PC-9 (cell line): Measurements from ENCODE around the gene MAPK8IP3. TPM values are rescaled to one million over a fixed set of nuclear protein-coding genes. Genes with fewer than 3 reads are reported as not detected.

Experiments used
- BruUV-seq: library from RNA; stranded (reverse); fragments of 400-500 nt; replicated peaks from 2 replicates; lab custom pipeline; 2021; lab: Mats Ljungman, UMichigan
- CTCF ChIA-PET: fragments of 300-600 bp; sonication (Branson Sonifier 250); formaldehyde crosslinking; loops from one replicate; lab custom pipeline; 2022; ENCODE audit warnings: antibody characterized with exemption; lab: Charles Lee
- POLR2A ChIA-PET: fragments of 300-600 bp; sonication (Branson Sonifier 250); formaldehyde crosslinking; loops from one replicate; lab custom pipeline; 2022; ENCODE audit warnings: antibody characterized with exemption; ENCODE audit not compliant: unreplicated experiment; lab: Charles Lee
- DNase-seq, 2 experiments: peaks; one replicate each; pipeline versions ENCODE4 v3.0.0 to v3.0.0-alpha.2; 2015 to 2022; ENCODE audit warnings: mixed read lengths in 1 of 2
- H2AFZ ChIP-seq: fragments of 200-600 bp; sonication (generic); 2 replicates; pipeline ENCODE4 v1.8.1; 2017; ENCODE audit warnings: antibody characterized with exemption
- H3F3A ChIP-seq: fragments of 200-600 bp; sonication (generic); 2 replicates; pipeline ENCODE4 v1.8.1; 2017; ENCODE audit warnings: antibody characterized with exemption, mild to moderate bottlenecking, low read depth; ENCODE audit not compliant: insufficient read depth
- H3K27ac ChIP-seq: fragments of 200-600 bp; sonication (generic); 2 replicates; pipeline ENCODE4 v1.6.1; 2016; ENCODE audit warnings: mixed run types
- H3K27me3 ChIP-seq: fragments of 200-600 bp; sonication (generic); 2 replicates; pipeline ENCODE4 v1.6.1; 2016; ENCODE audit warnings: low read depth, mixed run types; ENCODE audit not compliant: insufficient read depth
- H3K36me3 ChIP-seq: fragments of 200-600 bp; sonication (generic); 2 replicates; pipeline ENCODE4 v1.6.1; 2016; ENCODE audit warnings: low read depth, mixed run types
- H3K4me1 ChIP-seq: fragments of 200-600 bp; sonication (generic); replicated peaks from 2 replicates; pipeline ENCODE4 v1.6.1; 2016; ENCODE audit warnings: mixed run types; ENCODE audit not compliant: insufficient read depth
- H3K4me2 ChIP-seq: fragments of 200-600 bp; sonication (generic); 2 replicates; pipeline ENCODE4 v1.6.1; 2017; ENCODE audit warnings: mixed run types
- H3K4me3 ChIP-seq: fragments of 200-600 bp; sonication (generic); 2 replicates; pipeline ENCODE4 v1.6.1; 2016; ENCODE audit warnings: mixed run types
- H3K79me2 ChIP-seq: fragments of 200-600 bp; sonication (generic); 2 replicates; pipeline ENCODE4 v1.6.1; 2017; ENCODE audit warnings: low read depth, mixed run types
- H3K9me2 ChIP-seq: fragments of 200-600 bp; sonication (generic); 2 replicates; pipeline ENCODE4 v1.8.1; 2017; ENCODE audit warnings: mild to moderate bottlenecking; ENCODE audit not compliant: insufficient read depth
- H3K9me3 ChIP-seq: fragments of 200-600 bp; sonication (generic); 2 replicates; pipeline ENCODE4 v1.8.1; 2016; ENCODE audit warnings: low read depth; ENCODE audit not compliant: insufficient read depth
- H4K20me1 ChIP-seq: fragments of 200-600 bp; sonication (generic); 2 replicates; pipeline ENCODE4 v1.8.1; 2017; ENCODE audit not compliant: insufficient read depth
- CTCF ChIP-seq: fragments of 200-600 bp; sonication (generic); conservative IDR thresholded peaks from 2 replicates; pipeline ENCODE4 v1.6.1; 2017; ENCODE audit warnings: mixed run types, antibody characterized with exemption, mild to moderate bottlenecking, moderate library complexity
- EZH2 ChIP-seq: fragments of 200-600 bp; sonication (generic); IDR thresholded peaks from 2 replicates; pipeline ENCODE4 v1.8.0; 2017; ENCODE audit warnings: antibody characterized with exemption, low read depth
- intact Hi-C: fragments of 100-400 bp; cut with micrococcal nuclease; formaldehyde crosslinking; loops from one replicate; pipeline ENCODE4 v1.10.0; 2022; ENCODE audit not compliant: unreplicated experiment
- total RNA-seq: library from RNA; stranded (reverse); gene quantifications from 2 replicates; pipeline ENCODE4 v1.2.3, GENCODE V29; 2021

The MAPK8IP3 gene
- total RNA-seq, 1 experiment from 2014 or later, result 125 TPM

- intact Hi-C loops, result no loop called here
- no peaks in the 10 kb centered on the region for H4K20me1 ChIP-seq
- H3K9me3 ChIP-seq, result no peaks in the 10 kb centered on the region
- H3K36me3 ChIP-seq, result 0 out of 2 replicates have a peak, but pooled peaks cover 5% of the 10 kb centered on the region
- H3F3A ChIP-seq, result peaks cover 18% of the 10 kb centered on the region; the same call in 1 of the 2 replicates
- no peak overlapping the region for H3K4me3 ChIP-seq
- peaks cover 9% of the 10 kb centered on the region for H3K4me1 ChIP-seq
- BruUV-seq, result no TSS peak
- peaks cover 11% of the 10 kb centered on the region for H3K79me2 ChIP-seq
- CTCF ChIA-PET, result interaction anchor here (0.6 kb wide), 1 partner anchor 20 kb away, joined by 4 read pairs; no protein-coding TSS in a partner anchor
- POLR2A ChIA-PET, result no interaction called here
- H3K27me3 ChIP-seq, result no peaks in the 10 kb centered on the region
- no peak overlapping the region for H3K4me2 ChIP-seq
- no peaks in the 10 kb centered on the region for H3K9me2 ChIP-seq
- no peak overlapping the region for H2AFZ ChIP-seq
- no peak for TF ChIP-seq CTCF
- TF ChIP-seq EZH2, result no peak
- no peak overlapping the region for H3K27ac ChIP-seq
- no peak for DNase-seq
These were observed 61.4 kb downstream of the MAPK8IP3 start for GRCh38 chr16:1767116-1767994.

DNA sequence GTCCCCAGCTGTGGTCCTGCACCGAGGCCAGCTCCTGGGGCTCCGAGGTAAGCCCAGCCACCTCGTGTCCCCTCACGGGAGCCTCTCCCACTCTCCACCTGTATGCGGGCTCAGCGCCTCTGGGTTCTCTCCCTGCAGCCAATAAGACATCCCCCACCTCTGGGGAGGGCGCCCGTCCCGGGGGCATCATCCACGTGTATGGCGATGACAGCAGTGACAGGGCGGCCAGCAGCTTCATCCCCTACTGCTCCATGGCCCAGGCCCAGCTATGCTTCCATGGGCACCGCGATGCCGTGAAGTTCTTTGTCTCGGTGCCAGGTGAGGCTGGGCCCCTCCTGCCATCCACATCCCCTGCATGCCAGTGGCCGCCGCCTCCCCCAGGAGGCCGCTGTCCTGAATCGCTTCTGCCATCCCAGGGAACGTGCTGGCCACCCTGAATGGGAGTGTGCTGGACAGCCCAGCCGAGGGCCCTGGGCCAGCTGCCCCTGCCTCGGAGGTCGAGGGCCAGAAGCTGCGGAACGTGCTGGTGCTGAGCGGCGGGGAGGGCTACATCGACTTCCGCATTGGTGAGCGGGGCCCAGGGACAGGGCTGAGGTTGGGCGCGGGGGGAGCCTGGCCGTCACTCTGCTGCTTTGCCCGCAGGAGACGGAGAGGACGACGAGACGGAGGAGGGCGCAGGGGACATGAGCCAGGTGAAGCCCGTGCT is 62.2 kb downstream of the MAPK8IP3 start:
- no peaks in the 10 kb centered on the region for H3K9me2 ChIP-seq
- peaks cover 20% of the 10 kb centered on the region; the same call in 1 of the 2 replicates for H3F3A ChIP-seq
- peaks cover 16% of the 10 kb centered on the region for H3K79me2 ChIP-seq
- H3K9me3 ChIP-seq, result no peaks in the 10 kb centered on the region
- H3K4me3 ChIP-seq, result no peak overlapping the region
- H3K4me1 ChIP-seq, result peaks cover 9% of the 10 kb centered on the region
- no peak for DNase-seq
- no peak overlapping the region for H3K4me2 ChIP-seq
- 0 out of 2 replicates have a peak, but pooled peaks cover 5% of the 10 kb centered on the region for H3K36me3 ChIP-seq
- H3K27me3 ChIP-seq, result no peaks in the 10 kb centered on the region
- no TSS peak for BruUV-seq
- ChIA-PET POLR2A (no interaction called here), CTCF (no interaction called here)
- intact Hi-C loops, result no loop called here
- no peak overlapping the region for H3K27ac ChIP-seq
- TF ChIP-seq CTCF (no peak), EZH2 (no peak)
- H4K20me1 ChIP-seq, result no peaks in the 10 kb centered on the region
- H2AFZ ChIP-seq, result no peak overlapping the region

DNA sequence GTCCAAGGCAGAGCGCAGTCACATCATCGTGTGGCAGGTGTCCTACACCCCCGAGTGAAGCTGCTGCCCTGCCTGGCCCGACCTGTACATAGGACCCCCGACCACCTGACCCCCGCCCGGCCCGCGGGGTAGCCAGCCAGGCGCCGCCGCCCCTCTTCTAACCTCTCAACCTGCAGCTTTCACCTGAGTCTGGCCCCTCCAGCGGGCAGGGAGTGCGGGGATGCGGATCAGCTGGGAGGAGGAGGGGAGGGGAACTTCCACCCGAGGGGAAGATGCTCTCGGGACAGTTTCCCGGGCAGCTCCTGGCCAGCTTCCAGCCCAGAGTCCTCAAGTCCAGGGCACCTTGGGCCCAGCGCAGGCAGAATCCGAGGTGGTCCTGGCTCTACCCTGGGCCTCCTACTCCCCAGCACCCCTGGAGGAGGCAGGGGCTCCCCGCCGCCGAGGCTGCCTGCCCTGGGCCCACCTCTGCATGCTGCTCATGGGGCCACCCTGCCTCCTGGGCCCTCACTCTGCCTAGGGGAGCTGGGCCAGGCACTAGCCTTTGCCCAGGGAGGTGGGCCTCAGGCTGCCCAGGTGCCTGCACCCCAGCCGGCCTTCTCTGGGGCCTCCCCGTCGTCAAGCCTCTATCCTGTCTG is 62.9 kb downstream of the MAPK8IP3 start:
- BruUV-seq, result no TSS peak
- H4K20me1 ChIP-seq, result peaks cover 3% of the 10 kb centered on the region; the same call in 1 of the 2 replicates
- intact Hi-C loops, result no loop called here
- ChIA-PET CTCF (no interaction called here), POLR2A (interaction anchor here (0.7 kb wide), 1 partner anchor 14 kb away, joined by 4 read pairs; the partner anchor contains the start of genes NUBP2 and SPSB3)
- H3K27ac ChIP-seq, result no peak overlapping the region
- H3F3A ChIP-seq, result peaks cover 24% of the 10 kb centered on the region; the same call in 1 of the 2 replicates
- H3K36me3 ChIP-seq, result 0 out of 2 replicates have a peak, but pooled peaks cover 5% of the 10 kb centered on the region
- no peaks in the 10 kb centered on the region for H3K9me2 ChIP-seq
- H3K4me3 ChIP-seq, result no peak overlapping the region
- H3K4me1 ChIP-seq, result peaks cover 9% of the 10 kb centered on the region
- no peaks in the 10 kb centered on the region for H3K9me3 ChIP-seq
- H3K27me3 ChIP-seq, result no peaks in the 10 kb centered on the region
- DNase-seq, result no peak
- peaks cover 20% of the 10 kb centered on the region for H3K79me2 ChIP-seq
- H3K4me2 ChIP-seq, result no peak overlapping the region
- no peak overlapping the region for H2AFZ ChIP-seq
- TF ChIP-seq EZH2 (no peak), CTCF (no peak)
